Left kidney (tissue), 8 donors: ENCODE results near the gene SGCG. TPM values are rescaled to one million over a fixed set of nuclear protein-coding genes. Genes with fewer than 3 reads are reported as not detected.
A peak's percentile ranks its signal among the peaks of the same experiment; 100 is the strongest.
"Not testable (repeated sequence)": the region's sequence is repeated elsewhere in the genome, so short reads cannot be mapped to it uniquely, and the experiment has no call there.

Experiments
- DNase-seq: peaks from one replicate; pipeline ENCODE4 v3.0.0-alpha.2; 2013
- long read RNA-seq, 8 donors: transcript quantifications; one replicate each; lab custom pipeline, GENCODE V29; 2026
- polyA plus RNA-seq: library from polyadenylated mRNA; unstranded; fragments of 120-200 nt; gene quantifications from one replicate; pipeline ENCODE4 v1.2.1, GENCODE V29; 2013; ENCODE audit not compliant: insufficient read length

SGCG gene, protein sequence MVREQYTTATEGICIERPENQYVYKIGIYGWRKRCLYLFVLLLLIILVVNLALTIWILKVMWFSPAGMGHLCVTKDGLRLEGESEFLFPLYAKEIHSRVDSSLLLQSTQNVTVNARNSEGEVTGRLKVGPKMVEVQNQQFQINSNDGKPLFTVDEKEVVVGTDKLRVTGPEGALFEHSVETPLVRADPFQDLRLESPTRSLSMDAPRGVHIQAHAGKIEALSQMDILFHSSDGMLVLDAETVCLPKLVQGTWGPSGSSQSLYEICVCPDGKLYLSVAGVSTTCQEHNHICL
- polyA plus RNA-seq: 4.2 TPM
- long read RNA-seq, donor 1, partial matches to known transcripts: 0 of 7 reads
- long read RNA-seq, donor 1, other reads (novel, unspliced or antisense): 7 of 7 reads
- long read RNA-seq, donor 2: 0 reads
- long read RNA-seq, donor 3: 0 reads
- long read RNA-seq, donor 4: 0 reads
- long read RNA-seq, donor 5, partial matches to known transcripts: 0 of 5 reads
- long read RNA-seq, donor 5, other reads (novel, unspliced or antisense): 5 of 5 reads
- long read RNA-seq, donor 6: 0 reads
- long read RNA-seq, donor 7: 0 reads
- long read RNA-seq, donor 8: 0 reads

DNA sequence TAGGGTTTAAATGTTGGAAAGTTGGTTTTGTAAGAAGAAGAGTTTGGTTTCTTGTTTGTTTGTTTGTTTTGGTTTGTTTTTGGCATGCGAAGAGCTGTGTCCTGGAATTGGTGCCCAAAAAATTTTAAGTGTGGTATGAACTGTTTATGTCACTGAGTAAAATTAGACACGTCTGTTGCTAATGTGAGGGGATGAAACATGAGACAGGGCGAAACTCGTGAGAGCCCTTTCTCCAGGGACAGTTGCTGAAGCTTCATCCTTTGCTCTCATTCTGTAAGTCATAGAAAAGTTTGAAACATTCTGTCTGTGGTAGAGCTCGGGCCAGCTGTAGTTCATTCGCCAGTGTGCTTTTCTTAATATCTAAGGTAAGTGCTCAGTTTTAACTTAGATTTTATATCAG, at the start of gene SGCG:
Gene SGCG (plus strand): TSS at position 269 of the 400 bp plus-strand sequence. CDS start 22,716 bp downstream, outside the sequence.
- no peak for DNase-seq

DNA sequence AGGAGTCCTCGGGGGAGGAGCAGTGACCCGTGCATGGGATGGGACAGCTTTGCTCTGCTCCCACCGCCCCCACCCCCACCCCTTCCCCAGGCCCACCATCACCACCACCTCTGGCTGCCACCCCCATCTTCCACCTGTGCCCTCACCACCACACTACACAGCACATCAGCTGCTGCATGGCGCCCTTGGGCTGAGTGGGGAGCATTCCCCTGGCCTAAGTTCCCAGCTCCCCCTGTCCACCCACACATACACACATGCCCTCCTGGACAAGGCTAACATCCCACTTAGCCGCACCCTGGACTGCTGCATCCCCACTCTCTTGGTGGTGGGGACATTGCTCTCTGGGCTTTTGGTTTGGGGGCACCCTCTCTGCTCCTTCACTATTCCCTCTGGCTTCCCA, 46.2 kb upstream of the SGCG start:
- no peak for DNase-seq

DNA sequence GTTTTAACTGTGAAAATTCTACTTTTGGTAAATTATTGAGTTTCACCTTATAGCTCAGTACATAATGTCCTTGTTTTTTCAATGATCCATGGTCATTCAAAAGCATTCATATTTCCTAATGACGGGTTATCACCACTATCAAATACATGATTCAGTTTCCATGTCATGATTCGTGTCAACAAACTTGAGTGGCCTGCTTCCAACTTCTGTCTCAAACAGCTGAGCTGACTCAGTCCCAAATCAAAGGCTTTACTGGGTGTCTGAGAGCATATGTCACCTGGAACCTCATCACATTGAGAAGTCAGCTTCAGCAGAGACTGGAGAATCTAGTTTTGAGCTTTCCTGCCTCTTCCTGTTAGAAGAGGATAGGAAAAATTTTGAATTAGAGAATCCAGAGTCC, 40.3 kb upstream of the SGCG start:
- DNase-seq: no peak

DNA sequence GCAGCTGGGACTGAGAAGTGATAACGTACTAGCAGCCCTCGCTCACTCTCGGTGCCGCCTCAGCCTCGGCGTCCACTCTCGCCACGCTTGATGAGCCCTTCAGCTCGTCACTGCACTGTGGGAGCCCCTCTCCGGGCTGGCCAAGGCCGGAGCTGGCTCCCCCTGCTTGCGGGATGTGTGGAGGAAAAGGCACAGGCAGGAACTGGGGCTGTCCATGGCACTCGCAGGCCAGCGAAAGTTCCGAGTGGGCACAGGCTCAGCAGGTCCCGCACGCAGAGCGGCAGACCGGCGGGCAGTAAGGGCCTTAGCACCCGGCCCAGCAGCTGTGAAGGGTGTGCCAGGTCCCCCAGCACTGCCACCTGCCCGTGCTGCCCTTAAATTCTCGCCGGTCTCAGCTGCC, 38.8 kb upstream of the SGCG start:
- DNase-seq: no peak

DNA sequence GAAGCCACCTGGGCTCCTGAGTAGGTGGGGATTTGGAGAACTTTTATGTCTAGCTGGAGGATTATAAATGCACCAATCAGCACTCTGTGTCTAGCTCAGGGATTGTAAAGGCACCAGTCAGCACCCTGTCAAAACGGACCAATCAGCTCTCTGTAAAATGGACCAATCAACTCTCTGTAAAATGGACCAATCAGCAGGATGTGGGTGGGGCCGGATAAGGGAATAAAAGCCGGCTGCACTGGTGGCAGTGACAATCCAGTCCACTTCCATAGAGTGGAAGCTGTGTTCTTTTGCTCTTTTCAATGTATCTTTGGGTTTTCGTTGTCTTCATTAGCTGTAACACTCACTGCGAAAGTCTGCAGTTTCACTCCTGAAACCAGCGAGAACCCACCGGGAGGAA, 38.2 kb upstream of the SGCG start:
- DNase-seq: not testable (repeated sequence)

DNA sequence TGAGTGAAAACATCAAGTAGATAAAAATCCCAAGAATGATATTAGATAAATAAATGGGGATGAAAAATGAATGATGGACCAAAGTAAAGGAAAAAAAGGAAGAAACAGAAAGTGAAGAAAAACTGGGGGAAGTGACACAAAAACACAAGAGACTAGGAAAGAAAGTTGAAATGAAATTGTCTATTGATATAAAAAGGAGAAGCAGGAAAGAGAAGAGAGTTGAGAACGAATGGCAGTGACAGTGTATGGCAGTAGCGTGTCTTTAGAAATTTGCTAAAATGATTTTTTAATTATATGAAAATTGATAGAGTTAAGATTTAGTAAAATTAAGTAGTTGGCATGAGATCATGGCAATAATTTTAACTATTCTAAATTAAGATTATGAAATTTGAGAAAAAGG, 36.3 kb upstream of the SGCG start:
- DNase-seq: no peak

DNA sequence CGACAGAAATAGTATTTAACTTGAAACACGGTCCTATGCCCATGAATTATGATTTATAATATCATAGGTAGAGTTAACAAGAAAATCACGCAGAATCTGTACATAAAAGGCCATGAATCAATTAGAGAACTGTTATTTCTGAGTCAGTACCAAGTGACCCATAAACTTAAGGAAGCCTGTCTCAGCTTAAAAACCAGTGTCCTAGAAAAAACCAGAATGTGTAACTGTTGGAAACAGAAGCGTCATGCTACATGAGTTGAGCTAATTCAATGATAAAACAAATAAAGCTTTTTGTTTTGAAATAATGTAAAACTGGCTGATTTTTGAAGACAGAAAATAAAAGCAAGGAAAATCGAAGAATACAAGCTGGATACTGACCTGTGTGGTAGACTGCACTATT, 34.8 kb upstream of the SGCG start:
- DNase-seq: no peak

DNA sequence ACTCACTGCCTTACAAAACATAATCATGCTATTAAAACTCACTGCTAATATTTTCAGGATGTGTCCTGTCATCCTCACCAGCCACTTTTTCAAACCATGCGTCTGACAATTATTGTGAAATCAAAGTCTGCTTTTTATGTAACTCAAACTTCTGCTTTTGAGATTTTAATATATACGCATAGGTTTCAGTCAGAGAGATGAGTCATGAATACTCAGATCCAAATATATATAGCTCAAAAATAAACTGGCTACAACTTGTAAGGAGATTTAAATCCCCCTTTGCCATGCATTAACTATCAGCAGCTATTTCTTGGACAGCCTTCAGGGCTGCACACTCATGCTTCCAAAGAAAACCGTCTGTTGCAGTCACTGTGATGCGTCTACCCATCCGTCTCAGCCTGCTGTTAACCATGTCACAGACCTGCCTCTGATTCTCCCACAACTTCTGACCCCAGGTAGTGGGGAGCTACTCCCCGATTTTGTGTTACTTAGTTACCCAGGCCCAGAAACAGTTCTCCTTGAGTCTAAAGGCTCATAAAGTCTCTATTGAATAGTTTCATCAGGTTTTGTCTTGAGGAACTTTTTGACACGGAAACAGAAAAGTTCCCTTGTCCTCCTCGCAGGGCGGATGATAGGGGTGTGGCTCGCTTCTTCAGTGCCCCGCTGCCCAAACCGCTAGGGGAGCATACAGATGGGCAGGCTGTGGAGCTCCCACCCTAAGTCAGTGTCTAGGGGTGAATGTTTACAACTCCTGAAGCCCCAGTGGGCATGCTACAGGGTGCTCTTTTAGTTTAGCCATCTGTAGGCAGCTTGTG, 33.8 kb upstream of the SGCG start:
- no peak for DNase-seq

DNA sequence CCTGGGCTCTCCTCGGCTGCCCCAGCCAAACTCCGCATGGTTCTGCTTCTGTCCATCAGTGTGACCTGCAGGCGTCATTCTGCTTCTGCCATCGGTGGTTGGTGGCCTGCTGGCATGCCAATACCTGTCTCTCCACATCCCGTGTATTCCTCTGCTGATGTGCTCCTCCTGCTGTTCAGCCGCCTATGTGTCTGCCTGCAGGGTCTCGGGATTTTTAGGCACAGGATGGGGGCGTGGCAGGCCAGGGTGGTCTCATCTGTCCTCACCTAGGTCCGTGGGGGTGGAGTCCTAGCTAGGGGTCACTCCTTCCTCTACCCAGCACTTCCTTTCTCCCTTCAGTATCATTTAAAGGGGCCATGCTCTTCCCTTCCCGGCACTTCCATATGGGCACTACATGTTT, 33.0 kb upstream of the SGCG start:
- DNase-seq: no peak

DNA sequence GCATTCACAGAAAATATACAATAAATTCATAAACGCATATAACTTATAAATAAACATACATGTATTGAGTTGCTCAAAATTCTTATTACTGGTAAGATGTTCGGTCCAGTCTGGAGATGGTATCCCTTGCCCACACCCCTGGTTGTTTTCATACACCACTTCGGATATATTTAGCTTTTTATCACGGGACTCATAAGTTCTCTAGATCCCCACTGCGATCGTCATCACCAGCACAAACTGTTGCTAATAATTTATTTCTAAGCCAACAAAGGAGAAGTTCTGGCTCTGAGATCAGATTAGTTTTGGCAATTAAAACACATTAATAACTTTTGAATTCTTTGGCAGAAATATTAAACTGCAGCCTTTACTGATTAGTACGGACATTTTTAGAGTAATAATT, 23.0 kb upstream of the SGCG start:
- DNase-seq: no peak

DNA sequence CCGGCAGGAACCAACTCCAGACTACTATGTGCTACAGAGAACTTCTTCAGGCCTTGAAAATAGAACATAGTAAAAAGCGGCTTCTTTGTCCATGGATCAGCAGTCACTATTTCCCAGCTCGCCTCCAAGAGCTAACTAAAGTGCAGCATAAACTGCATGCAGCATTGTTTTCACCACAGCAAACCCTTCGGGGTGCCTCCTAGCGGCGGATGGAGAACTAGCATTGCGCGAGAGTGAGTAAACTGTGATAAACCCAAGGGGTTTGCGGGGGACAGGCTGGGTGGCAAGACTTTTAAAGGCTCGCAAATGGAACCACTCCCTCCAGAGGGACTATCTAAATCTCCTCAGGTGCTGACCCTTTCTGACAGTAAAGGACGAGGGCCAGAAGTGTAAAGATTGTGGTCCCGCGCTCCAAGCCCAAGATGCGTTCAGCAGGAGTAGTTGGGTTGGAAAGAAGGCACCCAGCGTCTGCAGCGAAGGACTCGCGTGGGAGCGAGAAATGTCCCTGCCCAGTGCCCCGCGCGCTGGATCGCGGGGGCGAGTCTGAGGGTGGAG, 21.5 kb upstream of the SGCG start:
- DNase-seq: peak; percentile 67

DNA sequence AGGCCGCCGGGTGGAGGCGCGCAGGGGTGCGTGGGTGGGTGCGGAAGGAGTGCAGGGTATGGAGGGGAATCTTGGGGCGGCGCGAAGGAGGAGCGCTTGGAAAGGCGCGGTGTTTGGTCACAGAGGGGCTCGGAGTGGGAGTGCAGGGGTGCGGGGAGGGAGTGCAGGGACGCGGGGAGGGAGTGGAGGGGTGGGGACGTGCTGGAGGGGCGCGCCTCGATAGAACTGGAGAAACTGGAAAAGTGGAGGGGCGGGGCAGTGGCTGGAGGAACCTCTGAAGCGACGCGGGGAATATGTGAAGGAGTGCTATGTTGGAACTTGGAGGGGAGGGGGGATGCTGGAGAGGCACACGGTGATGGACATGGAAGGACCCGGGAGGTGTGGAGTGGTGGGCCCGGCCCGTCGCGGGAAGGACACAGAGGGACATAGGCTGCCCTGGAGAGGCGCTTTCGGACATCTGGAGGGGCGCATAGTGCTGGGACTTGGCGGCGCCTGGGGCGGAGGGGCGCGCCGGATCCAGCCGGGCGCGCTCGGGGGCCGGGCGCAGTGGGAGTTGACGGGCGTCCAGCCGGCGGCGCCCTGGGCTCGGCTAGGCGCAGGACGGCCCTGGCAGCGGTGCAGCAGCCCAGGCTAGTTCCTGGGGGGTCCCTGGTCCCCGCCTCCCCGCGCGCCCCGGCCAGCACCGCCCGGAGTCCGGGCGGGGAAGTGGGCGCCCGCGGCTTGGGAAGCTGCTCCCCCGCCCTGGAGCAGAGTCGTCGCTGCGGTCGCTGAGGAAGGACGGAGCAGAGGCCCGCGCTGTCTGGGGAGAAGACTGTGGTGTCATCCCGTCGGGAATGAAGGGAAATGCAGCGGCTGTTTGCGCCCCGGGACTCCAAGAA, 20.8 kb upstream of the SGCG start:
- DNase-seq: peak; percentile 69

DNA sequence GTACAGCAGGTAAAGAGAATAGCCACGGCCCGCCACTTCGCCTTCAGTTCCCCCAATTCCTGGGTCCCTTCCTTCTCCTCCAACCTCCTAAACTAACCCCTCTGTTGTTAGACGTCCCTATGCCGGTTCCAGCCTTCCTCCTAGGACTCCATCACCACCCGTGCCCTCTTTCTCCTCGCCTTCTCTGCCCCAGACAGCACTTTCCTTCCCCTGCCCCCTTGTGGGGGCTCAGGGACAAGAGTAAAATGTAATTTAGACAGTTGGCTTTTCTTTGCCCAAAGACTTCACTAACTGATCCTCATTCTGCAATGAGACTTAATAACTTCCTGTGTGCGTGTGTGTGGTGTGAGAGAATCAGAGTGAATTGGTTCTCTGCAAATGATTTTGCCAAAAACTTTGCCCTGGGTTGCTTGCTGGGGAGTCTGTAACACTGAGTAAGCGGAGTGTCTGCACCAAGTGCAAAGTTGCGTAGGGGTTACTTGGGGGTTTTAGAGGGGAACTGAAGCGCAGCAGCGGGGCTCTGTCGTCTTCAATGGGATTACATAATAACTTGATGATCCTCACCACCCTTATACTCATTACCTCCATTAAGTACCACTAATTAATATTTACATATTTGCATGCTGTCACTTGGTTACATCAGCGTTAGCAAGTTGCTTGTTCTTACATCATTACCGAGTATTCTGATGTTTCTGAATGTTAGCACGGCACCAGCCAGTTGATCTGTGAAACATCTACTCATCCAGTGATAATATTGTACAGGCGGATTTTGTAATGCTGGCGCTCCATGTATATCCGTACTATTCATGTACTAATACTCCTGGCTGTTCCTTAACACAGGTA, 19.9 kb upstream of the SGCG start:
- no peak for DNase-seq

DNA sequence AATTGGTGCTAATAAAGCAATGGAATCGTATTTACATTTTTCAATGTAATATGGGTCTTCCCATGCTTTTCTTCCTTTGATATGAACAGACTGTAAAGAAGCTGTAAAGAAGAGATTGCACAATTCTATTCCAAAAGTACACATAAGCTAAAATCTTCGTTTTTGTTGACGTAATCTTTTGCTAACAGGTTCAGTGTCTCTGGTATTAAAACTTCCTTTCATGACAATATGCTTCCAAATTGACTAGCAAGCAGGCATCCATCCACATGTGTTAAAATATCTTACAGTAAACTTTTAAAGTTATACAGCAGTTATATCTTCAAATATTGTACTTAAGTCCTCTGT, 19.3 kb upstream of the SGCG start:
- no peak for DNase-seq

DNA sequence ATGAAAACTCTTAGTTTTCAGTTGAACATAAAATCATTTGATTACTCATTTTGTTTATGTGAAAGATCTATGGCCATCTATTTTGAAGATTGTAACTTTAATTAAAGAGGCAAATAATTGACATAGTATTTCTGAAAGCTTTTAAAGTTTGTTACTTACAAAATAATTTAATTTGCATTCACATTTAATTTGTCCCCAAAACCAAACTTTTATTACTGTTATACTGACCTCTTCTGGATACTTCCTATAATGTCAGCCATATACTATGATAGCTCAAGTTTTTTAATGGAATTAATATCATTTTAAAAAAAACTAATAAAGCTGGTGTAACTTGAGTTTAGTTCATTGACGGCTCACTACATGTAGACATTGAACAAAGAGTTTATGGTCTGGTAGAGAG, 4.9 kb upstream of the SGCG start:
- no peak for DNase-seq

DNA sequence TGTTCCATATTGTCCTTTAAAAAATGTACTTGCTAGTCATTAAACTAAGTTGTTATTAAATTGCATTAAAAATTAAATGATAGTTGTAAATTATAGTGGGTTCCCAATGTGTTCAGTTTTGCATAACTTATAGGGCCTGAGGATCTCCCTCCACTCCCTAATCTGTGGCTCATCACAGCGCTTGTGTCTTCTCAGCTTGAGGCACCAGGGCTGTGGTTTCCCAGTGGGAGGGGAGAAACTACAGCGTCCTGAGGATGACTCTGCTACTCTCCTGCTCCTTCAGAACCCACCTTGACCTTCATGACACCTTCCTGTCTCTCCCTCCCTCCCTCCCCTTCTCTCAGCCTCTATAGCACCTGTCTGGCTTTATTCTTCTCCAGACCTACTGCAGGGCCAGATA, 1.4 kb downstream of the SGCG start:
- DNase-seq: no peak

DNA sequence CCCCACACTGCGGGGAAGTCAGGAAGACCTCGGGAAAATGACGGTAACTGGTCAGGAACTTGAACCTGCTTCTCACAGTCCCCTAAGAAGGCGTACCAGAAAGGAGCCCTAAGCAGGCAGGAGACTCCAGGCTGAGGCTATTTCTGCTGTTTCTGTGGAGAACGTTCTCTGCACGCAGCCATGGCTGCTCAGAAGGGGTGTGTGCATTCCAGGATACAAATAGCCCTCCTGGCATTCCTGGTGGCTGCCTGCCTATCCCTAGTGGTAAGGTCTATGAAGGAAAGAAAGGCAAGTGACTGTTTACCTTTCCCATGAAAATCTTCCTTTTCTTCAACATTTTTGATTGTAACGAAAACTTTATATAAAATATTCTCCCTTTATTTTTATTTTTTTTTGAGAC, 2.5 kb downstream of the SGCG start:
- no peak for DNase-seq

DNA sequence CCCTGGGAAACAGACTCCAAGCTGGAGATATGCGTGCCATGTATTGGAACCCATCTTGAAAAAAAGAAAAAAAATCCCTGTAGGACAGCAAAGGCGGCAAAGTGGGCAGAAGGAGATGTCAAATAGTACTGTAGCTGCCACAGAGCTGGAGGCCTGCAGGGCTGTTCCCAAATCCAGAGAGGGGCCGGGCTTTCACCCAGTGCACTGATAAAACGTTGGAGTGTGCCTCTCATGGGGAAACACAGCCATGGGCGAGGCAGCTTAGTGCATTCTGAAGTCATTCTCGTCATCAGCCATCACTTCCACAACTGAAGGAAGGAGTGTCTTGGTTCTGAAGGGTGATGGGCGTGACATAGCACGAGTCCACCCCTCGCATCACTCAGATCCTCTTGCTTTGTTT, 4.8 kb downstream of the SGCG start:
- no peak for DNase-seq

DNA sequence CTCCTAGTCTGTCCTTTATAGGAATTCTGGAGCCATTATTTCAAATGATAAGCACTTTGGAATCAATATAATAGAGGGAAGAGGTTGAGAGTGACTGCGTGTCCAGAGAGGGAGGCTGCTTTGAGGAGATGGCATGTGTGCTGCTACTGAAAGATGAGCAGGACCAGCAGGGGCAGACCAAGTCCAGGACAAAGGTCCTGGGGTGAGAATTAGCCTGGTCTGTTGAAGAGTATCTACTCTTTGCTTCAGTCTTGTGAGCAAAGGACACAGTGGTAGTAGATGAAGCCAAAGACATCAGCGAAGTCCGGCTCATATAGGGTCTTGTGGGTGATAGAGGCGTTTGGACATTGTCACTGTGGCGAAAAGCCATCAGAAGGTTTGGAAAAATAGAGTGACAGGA, 21.1 kb downstream of the SGCG start:
- DNase-seq: no peak

DNA sequence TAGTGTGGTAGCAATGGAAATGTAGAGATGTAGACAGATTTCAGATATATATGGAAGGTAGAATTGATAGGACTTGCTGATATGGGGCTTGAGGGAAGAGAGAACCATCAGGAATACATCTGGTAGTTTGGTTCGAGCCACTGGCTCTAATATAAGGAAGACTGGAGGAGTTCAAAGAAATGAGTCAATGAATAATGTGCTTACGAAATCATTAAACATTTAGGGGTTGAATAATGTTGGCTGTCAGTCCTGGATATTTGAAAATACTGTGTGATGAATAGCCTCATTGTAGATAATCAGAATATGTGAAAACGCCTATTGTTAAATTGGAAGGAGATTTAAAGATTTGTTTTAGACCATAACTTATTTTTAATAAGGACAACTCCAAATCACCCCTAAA, 21.6 kb downstream of the SGCG start:
- DNase-seq: no peak

DNA sequence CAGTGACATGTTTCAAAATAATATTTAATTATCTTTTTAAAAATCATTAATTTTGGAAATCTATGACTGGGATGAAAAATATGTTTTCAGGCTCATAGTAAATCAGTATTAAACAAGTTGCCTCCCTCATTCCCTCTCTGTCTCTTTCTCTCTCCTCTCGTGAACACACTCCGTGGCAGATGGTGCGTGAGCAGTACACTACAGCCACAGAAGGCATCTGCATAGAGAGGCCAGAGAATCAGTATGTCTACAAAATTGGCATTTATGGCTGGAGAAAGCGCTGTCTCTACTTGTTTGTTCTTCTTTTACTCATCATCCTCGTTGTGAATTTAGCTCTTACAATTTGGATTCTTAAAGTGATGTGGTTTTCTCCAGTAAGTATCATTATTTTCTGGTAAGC, 22.7 kb downstream of the SGCG start:
- DNase-seq: no peak
